COR-L47 (cell line): Measurements from ENCODE around the gene ATF6.
"Not testable (repeated sequence)": the region's sequence is repeated elsewhere in the genome, so short reads cannot be mapped to it uniquely, and the experiment has no call there.

ENCODE experiments used
- DNase-seq: peaks from one replicate; lab custom pipeline; 2025; lab: John Stamatoyannopoulos, UW

Gene ATF6

GRCh38 chr1:161766102-161766981 lies at the start of gene ATF6:
ATF6 (plus strand) TSS chr1:161766320; CDS start chr1:161766361, 41 bp downstream.
- DNase-seq = peak; percentile 86

GRCh38 chr1:161718559-161719324 lies 47.4 kb upstream of the ATF6 start:
- DNase-seq = no peak

- DNase-seq = no peak
These were observed 46.9 kb upstream of the ATF6 start for GRCh38 chr1:161719325-161719611.

GRCh38 chr1:161720422-161720821 lies 45.7 kb upstream of the ATF6 start:
- DNase-seq = no peak

GRCh38 chr1:161720956-161721737 lies 45.0 kb upstream of the ATF6 start, which contains the start of gene FCRLB:
FCRLB (plus strand) TSS chr1:161721544; CDS start chr1:161722673, 1,129 bp downstream.
- DNase-seq = no peak

GRCh38 chr1:161721738-161722343 lies 44.3 kb upstream of the ATF6 start:
- no peak for DNase-seq

- no peak for DNase-seq
These were observed 43.7 kb upstream of the ATF6 start for GRCh38 chr1:161722406-161722805.

GRCh38 chr1:161723459-161724141 lies 42.5 kb upstream of the ATF6 start:
- no peak for DNase-seq

GRCh38 chr1:161725258-161725907 lies 40.7 kb upstream of the ATF6 start:
- not testable (repeated sequence) for DNase-seq

- peak; percentile 29 for DNase-seq
These were observed 40.1 kb upstream of the ATF6 start for GRCh38 chr1:161725908-161726472.

GRCh38 chr1:161726473-161727255 lies 39.5 kb upstream of the ATF6 start:
- peak; percentile 56 for DNase-seq

- DNase-seq = no peak
These were observed 38.7 kb upstream of the ATF6 start for GRCh38 chr1:161727256-161727924.

- DNase-seq = no peak
These were observed 37.5 kb upstream of the ATF6 start for GRCh38 chr1:161728376-161729226.

GRCh38 chr1:161730050-161730564 lies 36.0 kb upstream of the ATF6 start:
- no peak for DNase-seq

- DNase-seq = no peak
These were observed 34.9 kb upstream of the ATF6 start for GRCh38 chr1:161731241-161731640.

- no peak for DNase-seq
These were observed 34.0 kb upstream of the ATF6 start for GRCh38 chr1:161731981-161732718.

GRCh38 chr1:161733526-161733925 lies 32.6 kb upstream of the ATF6 start:
- no peak for DNase-seq
